Stimulated activated CD4-positive, alpha-beta T cell treated with anti-CD3 and anti-CD28 coated beads, Interleukin-2, amount 100 ng/mL, for 4 hours (primary cell): ENCODE measurements around the gene SYT10.
"Not testable (repeated sequence)": the region's sequence is repeated elsewhere in the genome, so short reads cannot be mapped to it uniquely, and the experiment has no call there.

ENCODE experiments used
- DNase-seq: peaks from one replicate; pipeline ENCODE4 v3.0.0-alpha.2; 2020; ENCODE audit warnings: low read depth

SYT10 gene

GRCh38 chr12:33439587-33440011 lies at the start of gene SYT10:
Gene SYT10 (minus strand): TSS chr12:33439819. CDS start chr12:33439522, 297 bp downstream.
- DNase-seq, result no peak

- no peak for DNase-seq
Observed at GRCh38 chr12:33488036-33488435, 48.4 kb upstream of the SYT10 start.

- no peak for DNase-seq
Observed at GRCh38 chr12:33486058-33486457, 46.4 kb upstream of the SYT10 start.

- DNase-seq, result no peak
Observed at GRCh38 chr12:33484161-33484560, 44.5 kb upstream of the SYT10 start.

GRCh38 chr12:33480366-33480765 lies 40.7 kb upstream of the SYT10 start:
- no peak for DNase-seq

GRCh38 chr12:33476058-33476457 lies 36.4 kb upstream of the SYT10 start:
- no peak for DNase-seq

- DNase-seq, result no peak
Observed at GRCh38 chr12:33472299-33472698, 32.7 kb upstream of the SYT10 start.

GRCh38 chr12:33455096-33455495 lies 15.5 kb upstream of the SYT10 start:
- no peak for DNase-seq

- DNase-seq, result no peak
Observed at GRCh38 chr12:33450480-33450879, 10.9 kb upstream of the SYT10 start.

- DNase-seq, result no peak
Observed at GRCh38 chr12:33440477-33440876, 858 bp upstream of the SYT10 start.

GRCh38 chr12:33438851-33439586 lies 600 bp downstream of the SYT10 start:
- DNase-seq, result no peak

GRCh38 chr12:33438025-33438772 lies 1.4 kb downstream of the SYT10 start:
- DNase-seq, result no peak

GRCh38 chr12:33437598-33437997 lies 2.0 kb downstream of the SYT10 start:
- DNase-seq, result no peak

GRCh38 chr12:33432992-33433391 lies 6.6 kb downstream of the SYT10 start:
- no peak for DNase-seq

- DNase-seq, result no peak
Observed at GRCh38 chr12:33431648-33432047, 8.0 kb downstream of the SYT10 start.

- no peak for DNase-seq
Observed at GRCh38 chr12:33429468-33429867, 10.2 kb downstream of the SYT10 start.

GRCh38 chr12:33427071-33427470 lies 12.5 kb downstream of the SYT10 start:
- DNase-seq, result no peak

GRCh38 chr12:33423706-33424105 lies 15.9 kb downstream of the SYT10 start:
- DNase-seq, result no peak

GRCh38 chr12:33412410-33412809 lies 27.2 kb downstream of the SYT10 start:
- not testable (repeated sequence) for DNase-seq

- no peak for DNase-seq
Observed at GRCh38 chr12:33383503-33383902, 56.1 kb downstream of the SYT10 start.

GRCh38 chr12:33376153-33376552 lies 63.5 kb downstream of the SYT10 start:
- DNase-seq, result no peak

- DNase-seq, result no peak
Observed at GRCh38 chr12:33370318-33370717, 69.3 kb downstream of the SYT10 start.

GRCh38 chr12:33357181-33357580 lies 82.4 kb downstream of the SYT10 start:
- DNase-seq, result no peak

GRCh38 chr12:33349791-33350190 lies 89.8 kb downstream of the SYT10 start:
- no peak for DNase-seq
